Activated CD8-positive, alpha-beta memory T cell treated with anti-CD3 and anti-CD28 coated beads, Interleukin-2, amount 50 U/mL, for 4 hours (primary cell): ENCODE results near the gene LRRC45.

Source experiments
- DNase-seq: peaks from one replicate; pipeline ENCODE4 v3.0.0-alpha.2; 2020

LRRC45 gene

DNA sequence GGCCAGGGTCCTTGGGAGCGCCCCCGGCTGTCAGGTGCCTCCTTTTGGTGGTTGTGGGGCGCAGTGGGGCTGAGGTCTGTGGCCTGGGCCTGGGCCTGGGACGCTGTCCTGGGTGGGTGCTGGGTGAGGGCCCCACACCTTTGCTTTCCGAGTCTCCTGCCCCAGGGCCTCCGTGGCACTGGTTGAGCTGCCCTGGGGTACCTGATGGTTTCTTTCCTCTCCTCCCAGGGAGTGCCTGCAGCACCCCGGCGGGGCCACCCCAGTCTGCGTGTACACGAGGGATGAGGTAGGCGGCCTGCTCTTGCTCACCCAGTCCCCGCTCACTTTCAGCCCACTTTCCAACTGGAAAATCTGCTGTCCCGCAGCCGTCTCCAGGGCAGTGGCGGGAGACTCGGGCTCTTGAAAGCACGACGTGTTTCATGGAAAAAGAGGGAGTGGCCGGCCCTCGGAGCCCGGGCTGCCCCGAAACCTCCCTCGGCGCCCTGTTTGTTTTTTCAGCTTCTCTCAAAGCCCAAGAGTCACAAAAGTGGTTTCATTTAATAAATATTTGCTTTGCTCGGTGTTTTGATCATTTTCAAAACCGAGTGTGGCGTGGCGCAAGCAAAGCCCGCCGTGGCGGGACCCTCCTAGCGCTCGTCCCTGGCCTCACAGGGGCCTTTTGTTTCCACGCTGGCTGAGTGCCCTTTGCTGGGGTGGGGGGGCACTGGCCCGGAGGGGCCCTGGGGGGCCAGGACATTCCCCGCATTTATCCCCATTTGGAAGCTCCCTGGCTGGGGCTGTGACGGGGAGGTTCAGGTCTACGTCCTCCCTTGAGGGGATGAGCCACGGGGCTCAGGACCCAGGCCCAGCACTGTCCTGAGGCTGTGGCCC is 28.3 kb upstream of the LRRC45 start:
- DNase-seq, result no peak

DNA sequence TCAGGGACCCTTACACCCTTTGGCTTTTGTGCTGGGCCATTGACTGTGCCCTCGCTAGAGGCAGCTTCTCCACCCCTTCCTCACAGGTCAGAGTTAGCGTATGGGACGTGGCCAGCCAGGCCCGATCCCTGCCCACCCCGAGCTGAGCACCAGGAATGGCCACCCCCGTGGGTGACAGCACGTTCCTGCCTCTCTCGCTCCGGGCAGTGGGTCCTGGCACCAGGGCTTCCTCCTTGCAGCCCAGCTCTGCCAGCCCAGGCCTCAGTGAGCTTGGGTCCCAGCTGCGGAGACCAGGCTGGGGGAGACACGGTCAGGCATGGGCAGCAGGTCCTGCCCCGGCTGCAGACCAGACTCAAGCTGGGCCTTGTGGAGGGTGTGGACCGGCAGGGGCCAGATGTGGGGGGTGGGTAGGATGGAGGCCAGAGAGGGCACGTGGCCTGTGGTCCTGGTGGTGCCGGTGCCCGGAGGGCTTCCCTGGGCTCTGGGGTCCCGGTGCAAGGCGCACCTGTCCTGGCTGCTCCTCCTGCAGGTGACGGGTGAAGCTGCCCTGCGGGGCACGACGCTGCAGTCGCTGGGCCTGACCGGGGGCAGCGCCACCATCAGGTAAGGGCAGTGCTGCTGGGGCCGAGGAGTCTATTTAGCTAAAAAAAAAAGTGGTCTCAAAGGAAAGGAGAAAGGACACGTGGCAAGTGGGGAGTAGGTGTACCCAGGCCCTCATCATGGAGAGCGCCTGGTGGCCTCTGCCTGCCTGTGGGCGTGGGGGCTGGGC is 27.5 kb upstream of the LRRC45 start:
- no peak for DNase-seq

DNA sequence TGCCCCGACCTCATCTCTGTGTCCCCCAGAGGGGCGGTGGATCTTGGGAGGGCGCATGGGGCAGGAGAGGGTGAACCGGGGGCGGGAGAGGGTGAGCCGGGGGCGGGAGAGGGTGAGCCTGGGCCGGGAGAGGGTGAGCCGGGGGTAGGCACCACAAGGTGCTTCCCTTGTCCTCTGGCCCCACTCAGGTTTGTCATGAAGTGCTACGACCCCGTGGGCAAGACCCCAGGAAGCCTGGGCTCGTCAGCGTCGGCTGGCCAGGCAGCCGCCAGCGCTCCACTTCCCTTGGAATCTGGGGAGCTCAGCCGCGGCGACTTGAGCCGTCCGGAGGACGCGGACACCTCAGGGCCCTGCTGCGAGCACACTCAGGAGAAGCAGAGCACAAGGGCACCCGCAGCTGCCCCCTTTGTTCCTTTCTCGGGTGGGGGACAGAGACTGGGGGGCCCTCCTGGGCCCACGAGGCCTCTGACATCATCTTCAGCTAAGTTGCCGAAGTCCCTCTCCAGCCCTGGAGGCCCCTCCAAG is 26.8 kb upstream of the LRRC45 start:
- DNase-seq, result no peak

DNA sequence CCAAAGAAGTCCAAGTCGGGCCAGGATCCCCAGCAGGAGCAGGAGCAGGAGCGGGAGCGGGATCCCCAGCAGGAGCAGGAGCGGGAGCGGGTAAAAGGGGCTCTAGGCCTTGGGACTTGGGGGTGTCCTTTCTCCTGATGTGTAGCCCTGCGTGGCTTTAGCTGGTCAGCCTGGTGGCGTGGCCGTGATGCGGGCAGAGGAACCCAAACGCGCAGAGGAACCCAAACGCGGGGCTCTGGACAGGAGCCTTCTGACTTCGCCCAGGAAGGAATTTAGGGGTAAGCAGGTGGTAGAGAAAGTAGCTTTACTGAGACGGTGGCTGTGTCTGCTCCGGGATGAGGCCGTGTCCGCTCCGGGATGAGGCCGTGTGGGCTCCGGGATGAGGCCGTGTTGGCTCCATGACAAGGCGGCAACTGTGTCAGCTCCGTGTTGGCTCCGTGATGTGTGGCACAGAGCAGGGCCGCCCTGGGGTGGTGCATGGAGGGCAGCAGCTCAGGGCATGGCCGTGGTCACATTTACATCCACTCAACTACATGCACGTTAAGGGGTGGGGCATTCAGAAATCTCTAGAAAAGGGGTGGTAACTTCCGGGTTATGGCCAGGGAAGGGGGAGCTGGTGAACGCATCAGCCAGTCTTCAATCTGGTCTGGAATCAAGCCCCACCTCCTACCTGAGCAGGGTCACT is 26.2 kb upstream of the LRRC45 start:
- DNase-seq, result no peak

DNA sequence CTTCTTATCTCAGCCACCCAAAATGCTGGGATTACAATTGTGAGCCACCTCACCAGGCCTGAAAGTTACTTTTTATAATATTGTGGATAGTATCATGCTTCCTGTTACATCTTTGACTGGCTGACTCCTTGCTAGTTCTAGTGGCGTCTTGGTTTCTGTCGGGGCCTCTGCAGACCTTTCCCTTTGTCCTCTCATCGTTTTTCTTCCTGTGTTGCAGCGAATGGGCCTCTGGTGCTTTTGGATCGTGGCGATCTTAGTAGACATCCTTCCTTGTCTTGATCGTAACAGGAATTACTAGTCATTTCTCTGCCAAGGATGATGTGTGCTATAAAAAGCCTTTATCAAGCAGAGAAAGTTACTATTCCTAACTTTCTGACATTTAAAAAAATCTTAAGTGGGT is 24.9 kb upstream of the LRRC45 start:
- no peak for DNase-seq

DNA sequence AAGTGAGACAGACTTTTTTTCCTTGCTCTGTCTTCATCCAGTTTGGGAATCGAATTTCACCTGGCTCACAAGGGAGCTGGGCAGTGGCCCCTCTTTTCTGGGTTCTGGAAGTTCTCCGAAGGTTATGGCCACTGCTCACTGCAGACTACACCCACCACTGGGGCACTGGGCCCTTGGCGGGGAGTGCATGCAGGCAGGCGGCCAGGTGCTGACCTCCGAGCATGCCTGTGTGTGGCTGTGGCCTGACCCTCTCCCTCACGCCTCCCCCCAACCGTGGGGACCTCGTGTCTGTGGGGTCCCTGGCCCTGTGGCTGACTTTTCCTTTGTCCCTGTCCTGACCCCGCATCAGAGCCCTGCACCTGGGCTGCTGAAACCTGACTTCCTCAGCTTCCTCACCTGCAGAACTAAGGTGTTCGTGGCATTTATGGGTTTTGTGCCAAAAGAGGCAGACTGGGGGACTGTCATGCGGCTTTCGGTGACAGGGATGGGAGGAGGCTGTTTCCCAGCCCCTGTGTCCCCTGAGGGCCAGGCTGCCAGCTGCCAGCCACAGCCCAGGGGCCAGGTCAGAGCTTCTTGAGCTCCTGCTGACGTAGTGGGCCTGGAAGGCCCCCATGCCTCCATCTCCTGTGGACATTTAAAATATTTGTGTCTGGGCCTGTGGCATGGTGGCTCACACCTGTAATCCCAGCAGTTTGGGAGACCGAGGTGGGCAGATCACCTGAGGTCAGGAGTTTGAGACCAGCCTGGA is 24.2 kb upstream of the LRRC45 start:
- no peak for DNase-seq

DNA sequence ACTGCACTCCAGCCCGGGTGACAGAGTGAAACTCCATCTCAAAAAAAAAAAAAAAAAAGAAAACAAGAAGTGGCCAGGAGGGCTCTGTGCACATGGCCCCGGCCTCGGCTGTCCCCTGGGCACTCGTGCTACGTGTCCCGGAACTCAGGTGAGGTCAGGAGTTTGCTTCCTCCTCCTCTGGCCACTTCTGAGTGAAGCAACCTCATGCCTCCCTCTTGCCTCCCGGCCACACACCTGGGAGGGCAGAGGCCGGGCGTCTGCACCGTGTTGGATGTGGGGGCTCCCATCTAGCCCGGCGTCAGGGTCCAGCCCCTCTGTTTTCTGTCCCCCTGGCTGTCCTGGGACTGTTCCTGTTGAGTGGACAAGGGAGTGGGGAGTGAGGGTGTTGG is 23.5 kb upstream of the LRRC45 start:
- no peak for DNase-seq

DNA sequence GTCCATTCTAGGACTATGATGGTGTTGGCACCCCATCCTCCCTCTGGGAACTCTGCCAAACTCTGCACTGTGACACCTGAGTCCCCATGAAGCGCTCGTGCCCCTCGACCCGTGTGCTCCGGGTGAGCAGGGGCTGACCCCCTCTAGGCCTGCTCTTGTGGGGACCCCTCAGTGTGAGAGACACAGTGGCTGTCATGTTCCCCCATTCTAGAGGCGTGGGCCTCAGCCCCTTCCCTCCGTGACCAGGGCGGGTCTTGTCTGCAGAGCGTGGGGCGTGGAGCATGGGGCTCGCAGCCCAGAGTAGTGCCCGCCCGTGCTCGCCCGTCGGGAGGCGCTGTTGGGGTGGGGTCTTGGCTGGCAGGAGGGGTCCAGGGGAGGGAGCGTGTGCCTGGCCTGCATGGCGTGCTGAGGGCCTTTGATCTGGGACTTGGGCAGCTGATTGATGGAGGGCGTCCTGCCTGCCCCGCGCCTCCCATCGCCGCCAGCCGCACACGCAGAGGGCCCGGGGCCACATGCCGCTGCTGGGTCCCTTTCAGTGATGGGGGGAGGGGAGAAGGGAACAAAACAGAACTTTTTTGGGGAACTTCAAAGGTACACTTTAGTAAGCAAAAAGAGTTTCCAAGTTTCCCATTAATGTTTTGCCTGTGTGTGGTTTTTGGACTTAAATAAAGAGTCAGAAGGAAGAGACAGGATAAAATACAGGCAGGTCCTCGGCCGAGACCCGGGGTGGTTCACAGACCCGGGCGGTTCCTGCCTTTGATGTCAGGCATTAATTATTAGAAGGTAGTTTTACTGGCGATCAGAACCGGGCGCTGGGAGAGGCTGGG is 22.9 kb upstream of the LRRC45 start:
- no peak for DNase-seq

DNA sequence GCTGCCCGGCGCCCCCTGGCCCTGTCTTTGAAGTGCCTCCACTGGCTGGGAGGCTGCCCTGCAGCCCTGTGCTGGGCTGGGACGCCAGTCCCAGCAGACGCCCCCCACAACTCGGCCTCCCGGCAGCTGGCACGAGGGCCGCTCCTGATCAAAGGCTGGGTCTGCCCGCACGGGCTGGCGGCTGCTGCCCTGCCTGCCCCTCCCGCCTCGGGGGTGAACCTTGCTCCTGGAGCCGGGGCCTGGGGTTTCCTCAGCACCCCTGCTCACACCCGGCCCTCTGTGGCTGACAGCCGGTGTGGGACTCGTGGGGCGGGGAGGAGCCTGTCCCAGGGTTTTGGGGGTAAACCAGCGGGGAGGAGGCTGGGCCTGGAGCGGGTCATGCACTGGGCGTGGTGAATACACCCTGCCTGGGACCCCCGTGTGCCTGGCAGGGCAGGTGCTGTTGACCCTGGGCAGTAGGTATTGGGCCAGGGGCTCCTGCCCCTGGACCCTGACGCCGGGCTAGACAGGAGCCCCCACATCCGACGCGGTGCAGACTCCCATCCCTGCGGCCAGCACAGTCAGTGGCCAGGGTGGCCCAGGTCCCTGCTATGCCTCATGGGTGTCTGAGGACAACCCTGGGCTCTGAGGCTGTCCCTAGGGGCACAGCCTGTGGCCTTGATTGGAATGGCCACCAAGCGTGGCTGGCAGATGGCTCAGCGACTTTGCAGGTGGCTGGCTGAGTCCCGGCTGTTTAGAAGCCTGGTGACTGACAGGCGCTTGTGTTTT is 22.1 kb upstream of the LRRC45 start:
- DNase-seq, result no peak

DNA sequence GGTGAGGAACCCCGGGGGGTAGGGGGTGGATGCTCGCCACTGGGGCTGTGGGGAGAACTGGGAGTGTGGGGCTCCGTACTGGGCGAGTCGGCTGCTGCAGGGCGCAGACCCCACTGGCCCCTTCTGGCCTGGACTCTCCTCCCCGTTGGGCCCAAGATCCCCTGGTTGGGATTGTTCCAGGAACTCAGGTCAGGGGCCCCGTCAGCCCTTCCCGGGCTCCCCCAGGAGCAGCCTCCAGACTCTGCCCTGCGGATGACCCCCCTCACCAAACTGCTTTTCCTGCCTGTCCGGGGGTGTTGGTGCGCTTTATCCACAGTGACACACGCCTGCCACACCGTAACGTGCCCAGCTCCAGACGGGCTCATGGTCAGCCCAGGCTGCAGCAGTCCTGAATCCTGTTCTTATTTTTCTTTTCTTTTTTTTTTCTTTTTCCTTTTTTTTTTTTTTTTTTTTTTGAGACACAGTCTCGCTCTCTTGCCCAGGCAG is 21.5 kb upstream of the LRRC45 start:
- DNase-seq, result no peak

DNA sequence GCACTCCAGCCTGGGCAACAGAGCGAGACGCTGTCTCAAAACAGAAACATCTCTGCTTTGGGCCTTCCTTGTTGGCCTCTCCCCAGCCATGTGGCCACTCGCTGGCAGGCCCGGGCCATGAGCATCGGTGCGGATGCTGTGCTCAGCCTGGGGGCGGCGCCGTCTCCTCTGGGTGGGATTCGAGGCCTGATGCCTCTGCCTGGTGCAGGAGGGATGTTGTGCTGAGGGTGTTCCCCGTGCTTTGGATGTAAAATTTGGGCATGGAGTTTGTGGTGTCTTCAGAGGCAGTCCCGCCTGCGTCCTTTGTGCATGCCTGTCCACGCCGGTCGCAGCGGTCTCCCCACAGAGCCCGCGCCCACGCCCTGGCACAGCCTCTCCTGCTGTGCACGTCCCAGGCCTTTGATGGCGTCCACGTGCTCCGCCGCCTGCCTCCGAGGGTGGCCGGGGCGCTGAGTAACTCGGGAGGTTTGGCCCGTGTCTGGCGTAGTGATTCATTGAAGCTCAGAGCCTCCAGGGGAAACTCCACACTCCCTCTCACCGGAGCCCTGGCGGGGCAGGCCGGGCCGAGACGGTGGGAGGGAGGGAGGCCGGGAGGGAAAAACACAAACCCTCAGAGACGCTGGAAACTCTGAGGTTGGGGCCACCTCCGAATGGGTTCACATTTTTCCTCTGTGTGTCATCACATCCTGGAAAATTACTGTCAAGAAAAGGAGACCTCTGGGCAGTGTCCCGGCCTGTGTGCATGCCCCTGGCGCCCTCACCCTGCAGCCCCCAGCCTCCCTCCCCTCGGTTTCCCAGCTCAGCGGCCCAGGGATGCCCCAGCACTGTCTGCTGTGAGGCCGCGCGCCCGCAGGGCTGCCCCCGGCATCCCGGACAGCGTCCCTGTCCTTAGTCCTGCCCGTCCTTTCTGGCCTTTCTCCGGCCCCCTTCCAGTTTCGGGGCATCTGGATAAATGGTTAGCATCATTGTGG is 19.4 kb upstream of the LRRC45 start:
- no peak for DNase-seq

DNA sequence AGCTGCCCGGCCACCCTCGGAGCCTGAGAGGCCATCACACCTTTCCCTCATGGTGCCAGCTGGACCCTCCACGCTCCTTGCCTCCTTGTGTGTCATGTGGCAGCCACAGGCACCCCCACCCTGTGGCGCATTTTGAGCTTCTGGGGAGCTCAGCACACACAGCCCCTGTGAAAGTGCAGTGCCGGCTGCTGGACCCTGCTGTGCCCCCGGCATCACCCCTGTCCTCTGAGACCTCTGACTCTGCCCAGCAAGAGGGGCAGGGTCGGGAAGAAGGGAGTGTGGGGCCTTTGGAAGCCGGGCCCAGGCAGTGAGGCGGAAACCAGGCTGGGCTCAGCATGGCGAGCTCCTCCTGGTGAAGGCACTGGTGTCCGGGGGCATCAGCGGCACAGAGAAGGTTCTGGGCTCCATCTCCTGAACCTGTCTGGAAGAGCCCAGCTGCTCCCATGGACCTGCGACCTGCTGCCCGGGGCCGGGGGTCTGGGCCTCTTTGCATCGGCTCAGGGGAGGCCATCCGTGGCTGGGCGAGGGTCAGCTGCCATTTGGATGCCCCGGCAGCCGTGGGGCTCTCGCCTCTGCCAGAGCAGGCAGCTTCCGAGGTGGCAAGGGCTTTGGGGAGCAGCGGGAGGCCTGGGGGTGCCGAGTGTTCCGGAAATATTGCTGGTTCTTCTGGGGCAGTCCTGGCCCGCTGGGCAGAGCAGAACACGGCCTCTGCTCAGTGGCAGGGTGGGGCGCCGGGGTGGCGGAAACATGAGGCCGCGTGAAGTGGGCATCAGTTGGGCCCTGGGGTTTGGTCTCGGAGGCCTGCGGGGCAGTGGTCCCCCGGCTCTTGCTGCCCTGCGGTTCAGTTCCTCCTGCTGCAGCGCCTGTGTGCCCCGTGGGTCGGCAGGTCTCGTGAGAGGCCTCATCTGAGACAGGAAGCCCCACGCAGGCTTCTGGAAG is 18.3 kb upstream of the LRRC45 start:
- DNase-seq, result no peak

DNA sequence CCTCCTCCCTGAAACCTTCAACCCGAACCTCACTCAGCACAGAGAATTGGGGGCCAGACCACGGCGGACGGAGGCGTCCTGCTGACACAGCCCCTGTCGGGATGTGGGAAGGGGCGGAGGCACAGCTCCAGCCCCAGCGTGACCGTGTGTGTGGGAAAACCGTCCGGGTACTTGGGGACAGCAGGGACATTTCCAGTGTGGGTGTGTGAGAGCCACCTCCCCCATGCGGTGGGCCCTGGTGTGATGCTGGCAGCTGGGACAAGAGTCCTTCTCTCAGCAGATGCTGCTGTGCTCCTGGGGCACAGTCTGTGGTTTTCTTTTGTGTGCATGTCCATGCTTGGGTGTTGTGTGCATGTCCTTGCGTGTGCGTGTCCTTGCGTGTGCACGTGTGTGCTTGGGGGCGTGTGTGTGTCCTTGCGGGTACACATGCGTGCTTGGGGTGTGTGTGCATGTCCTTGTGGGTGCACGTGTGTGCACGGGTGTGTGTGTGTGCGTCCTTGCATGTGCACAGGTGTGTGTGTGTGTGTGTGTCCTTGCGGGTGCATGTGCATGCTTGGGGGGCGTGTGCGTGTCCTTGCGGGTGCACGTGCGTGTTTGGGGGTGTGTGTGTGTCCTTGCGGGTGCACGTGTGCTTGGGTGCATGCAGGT is 17.3 kb upstream of the LRRC45 start:
- DNase-seq, result no peak

DNA sequence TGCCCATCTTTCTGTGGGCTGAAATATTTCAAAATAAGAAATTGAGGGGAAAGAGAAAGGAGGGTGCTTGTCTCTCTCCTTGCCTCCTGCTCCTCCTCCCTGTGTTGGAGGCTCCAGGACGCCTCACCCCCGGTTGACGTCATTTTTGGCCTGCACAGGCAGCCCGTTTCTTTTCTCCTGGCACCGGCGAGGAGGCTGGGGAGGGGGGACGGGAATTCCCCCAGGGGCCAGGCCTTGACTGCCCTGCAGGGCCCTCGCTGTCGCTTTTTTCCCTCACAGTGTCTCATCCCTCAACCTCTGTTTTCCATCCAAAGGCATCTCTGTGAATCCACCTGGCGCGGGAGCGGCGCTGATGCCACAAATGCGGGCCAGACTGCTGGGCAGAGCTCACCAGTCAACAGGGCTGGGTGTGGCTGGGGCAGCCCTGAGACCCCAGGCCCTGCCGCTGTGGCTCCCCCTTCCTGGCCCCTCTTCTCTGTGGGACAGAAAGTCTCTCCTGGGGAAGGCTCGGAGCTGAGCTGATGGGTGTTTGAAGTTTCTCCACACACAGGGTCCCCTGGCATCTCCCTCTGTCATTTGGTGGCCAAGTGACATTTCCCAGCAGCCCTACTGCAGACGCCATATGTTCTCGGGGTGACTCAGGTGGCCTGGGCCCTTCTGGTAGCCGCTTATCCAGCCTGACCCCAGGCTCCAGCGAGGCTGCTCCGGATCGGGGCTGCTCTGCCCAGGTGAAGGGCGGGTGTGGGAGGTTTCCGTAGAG is 16.5 kb upstream of the LRRC45 start:
- no peak for DNase-seq

DNA sequence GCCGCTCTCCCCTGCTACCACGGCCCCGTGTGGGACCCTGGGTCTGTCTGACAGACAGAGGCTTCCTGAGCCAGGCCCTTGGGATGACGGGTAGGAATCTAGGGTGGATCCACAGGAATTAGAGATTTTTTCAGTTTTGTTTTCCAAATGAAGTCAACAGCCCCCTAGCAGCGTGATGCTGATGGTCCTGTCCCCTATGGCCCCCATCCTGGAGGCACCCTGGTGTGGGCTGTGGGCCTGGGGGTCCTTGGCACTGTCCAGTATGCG is 15.9 kb upstream of the LRRC45 start:
- no peak for DNase-seq

DNA sequence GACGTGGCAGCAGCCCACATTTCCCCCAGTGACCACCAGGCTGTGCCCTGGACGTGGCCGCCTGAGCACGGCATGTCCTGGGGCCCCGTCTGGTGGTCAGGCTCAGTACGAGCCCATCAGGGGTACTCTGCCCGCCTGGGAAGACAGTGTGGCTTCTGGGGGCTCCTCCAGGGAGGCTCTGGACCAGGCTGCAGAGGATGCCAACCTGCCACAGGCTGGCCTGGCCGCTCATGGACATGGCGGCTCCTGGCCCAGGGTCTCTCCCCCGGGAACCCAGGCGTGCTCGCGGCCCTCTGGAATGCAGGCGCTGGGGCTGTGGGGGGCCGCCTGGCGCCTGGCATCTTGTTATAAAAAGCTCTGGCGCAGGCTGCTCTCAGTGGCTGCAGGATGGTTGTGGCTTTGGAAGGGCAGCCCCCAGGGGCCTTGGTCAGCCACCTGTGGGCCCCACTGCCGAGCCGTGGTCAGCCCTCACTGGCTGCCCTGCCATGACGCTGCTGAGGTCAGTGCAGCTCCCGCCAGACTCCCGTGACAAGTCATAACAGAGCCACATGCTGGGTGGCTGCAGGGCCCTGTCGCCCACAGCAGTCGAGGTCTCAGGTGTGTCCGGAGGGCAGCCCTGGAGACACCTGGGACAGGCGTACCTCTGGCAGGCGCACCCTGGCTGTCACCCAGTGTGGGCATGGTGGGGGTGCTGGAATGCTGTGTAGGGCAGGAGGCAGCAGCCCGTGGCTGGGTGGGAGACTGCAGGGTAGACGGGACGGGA is 15.4 kb upstream of the LRRC45 start:
- DNase-seq, result no peak
